IgD-negative memory B cell (primary cell): ENCODE results near the gene ALPP. TPM values are rescaled to one million over a fixed set of nuclear protein-coding genes. Genes with fewer than 3 reads are reported as not detected.
"Not testable (repeated sequence)": the region's sequence is repeated elsewhere in the genome, so short reads cannot be mapped to it uniquely, and the experiment has no call there.

ENCODE experiments used
- H3K27ac Mint-ChIP-seq, 3 donors: one replicate each; pipeline ENCODE4 v1.8.0; 2020 to 2022; ENCODE audit warnings: mild to moderate bottlenecking in 3 of 3, mixed read lengths in 3 of 3, moderate library complexity in 1 of 3
- H3K27me3 Mint-ChIP-seq: one replicate; pipeline ENCODE4 v1.8.0; 2021; ENCODE audit warnings: mixed read lengths
- H3K36me3 Mint-ChIP-seq: one replicate; pipeline ENCODE4 v1.8.0; 2020; ENCODE audit warnings: mild to moderate bottlenecking, mixed read lengths
- H3K4me1 Mint-ChIP-seq, 3 donors: one replicate each; pipeline ENCODE4 v1.8.0; 2020 to 2022; ENCODE audit warnings: mixed read lengths in 3 of 3, mild to moderate bottlenecking in 1 of 3
- H3K4me3 Mint-ChIP-seq, 4 donors: one replicate each; pipeline ENCODE4 v1.8.0; 2020 to 2022; ENCODE audit warnings: mild to moderate bottlenecking in 4 of 4, mixed read lengths in 4 of 4, moderate library complexity in 3 of 4
- H3K9me3 Mint-ChIP-seq, 3 donors: one replicate each; pipeline ENCODE4 v1.8.0; 2020 to 2021; ENCODE audit warnings: mixed read lengths in 3 of 3, mild to moderate bottlenecking in 1 of 3
- polyA plus RNA-seq: library from polyadenylated mRNA; unstranded; fragments of 300-500 nt; fragmentation: Illumina TruSeq; gene quantifications from one replicate; pipeline ENCODE4 v1.2.3, GENCODE V29; 2021

Gene ALPP
- polyA plus RNA-seq, 1 donor from 2014 or later = not detected

DNA sequence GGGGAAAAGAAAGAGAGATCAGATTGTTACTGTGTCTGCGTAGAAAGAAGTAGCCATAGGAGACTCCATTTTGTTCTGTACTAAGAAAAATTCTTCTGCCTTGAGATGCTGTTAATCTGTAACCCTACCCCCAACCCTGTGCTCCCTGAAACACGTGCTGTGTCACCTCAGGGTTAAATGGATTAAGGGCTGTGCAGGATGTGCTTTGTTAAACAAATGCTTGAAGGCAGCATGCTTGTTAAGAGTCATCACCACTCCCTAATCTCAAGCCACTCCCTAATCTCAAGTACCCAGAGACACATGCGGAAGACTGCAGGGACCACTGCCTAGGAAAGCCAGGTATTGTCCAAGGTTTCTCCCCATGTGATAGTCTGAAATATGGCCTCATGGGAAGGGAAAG, 44.4 kb downstream of the ALPP start:
- H3K27ac Mint-ChIP-seq, H3K9me3 Mint-ChIP-seq, H3K4me3 Mint-ChIP-seq, H3K36me3 Mint-ChIP-seq, H3K4me1 Mint-ChIP-seq: not testable (repeated sequence)
- H3K27me3 Mint-ChIP-seq = peaks cover 43% of the 10 kb centered on the region

DNA sequence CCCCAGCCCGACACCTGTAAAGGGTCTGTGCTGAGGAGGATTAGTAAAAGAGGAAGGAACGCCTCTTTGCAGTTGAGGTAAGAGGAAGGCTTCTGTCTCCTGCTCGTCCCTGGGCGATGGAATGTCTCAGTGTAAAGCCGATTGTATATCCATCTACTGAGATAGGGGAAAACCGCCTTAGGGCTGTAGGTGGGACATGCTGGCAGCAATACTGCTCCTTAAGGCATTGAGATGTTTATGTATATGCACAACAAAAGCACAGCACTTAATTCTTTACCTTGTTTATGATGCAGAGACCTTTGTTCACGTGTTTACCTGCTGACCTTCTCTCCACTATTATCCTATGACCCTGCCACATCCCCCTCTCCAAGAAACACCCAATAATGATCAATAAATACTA, 44.9 kb downstream of the ALPP start:
- H3K27ac Mint-ChIP-seq, H3K4me1 Mint-ChIP-seq, H3K4me3 Mint-ChIP-seq, H3K9me3 Mint-ChIP-seq, H3K36me3 Mint-ChIP-seq: not testable (repeated sequence)
- peaks cover 42% of the 10 kb centered on the region for H3K27me3 Mint-ChIP-seq

DNA sequence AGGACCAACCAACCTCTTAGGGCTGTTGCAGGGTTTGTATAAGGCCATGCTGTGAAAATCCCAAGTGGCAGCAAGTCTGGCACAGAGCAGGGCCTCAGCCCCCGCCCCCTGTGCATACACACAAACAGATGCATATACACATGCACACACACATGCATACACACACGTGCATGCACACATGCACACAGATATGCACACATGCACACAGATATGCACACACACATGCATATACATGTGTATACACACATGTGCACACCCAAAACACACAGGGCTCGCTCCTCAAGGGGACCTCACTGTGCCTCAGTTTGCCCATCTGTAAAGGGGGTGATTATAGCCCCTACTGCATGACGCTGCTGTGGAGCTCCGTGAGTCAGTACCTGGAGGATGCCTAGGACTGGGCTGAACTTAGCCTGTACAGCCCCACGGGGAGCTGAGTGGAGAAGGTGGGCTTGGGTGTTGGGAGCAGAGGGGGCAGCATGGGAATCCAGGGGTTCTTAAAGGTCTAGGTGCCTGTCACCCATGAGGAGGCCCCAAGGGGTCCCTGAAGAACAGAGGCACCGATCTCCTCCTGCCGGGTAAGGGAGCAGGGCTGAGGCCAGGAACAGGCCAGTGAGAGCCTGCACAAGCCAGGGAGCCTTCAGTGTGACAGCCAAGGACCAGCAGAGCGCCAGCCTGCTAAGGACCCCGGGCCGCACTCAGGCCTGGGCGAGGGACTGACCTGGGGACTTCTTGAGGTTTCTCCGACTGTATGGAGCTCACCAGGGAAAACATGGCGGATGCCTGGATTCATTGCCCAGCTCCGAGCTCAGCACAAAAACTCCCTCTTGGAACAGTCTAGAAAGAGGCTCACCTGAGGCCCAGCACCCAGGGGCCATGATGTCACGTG, 53.4 kb downstream of the ALPP start:
- no peaks in the 10 kb centered on the region for H3K9me3 Mint-ChIP-seq
- H3K27ac Mint-ChIP-seq = no peak overlapping the region
- H3K4me1 Mint-ChIP-seq = no peaks in the 10 kb centered on the region
- H3K36me3 Mint-ChIP-seq = no peaks in the 10 kb centered on the region
- H3K27me3 Mint-ChIP-seq = peaks cover 6% of the 10 kb centered on the region
- no peak overlapping the region for H3K4me3 Mint-ChIP-seq

Other genes with a start within 250 kb of the ALPP start
- not detected for gene ALPG, start 28.1 kb downstream of the ALPP start, polyA plus RNA-seq
- gene ALPI, start 77.4 kb downstream of the ALPP start, polyA plus RNA-seq = not detected
- not detected for gene ECEL1, start 109.1 kb downstream of the ALPP start, polyA plus RNA-seq
- not detected for gene PRSS56, start 141.6 kb downstream of the ALPP start, polyA plus RNA-seq
- not detected for gene CHRND, start 147.4 kb downstream of the ALPP start, polyA plus RNA-seq
- gene CHRNG, start 160.9 kb downstream of the ALPP start, polyA plus RNA-seq = not detected
- gene TIGD1, start 171.8 kb downstream of the ALPP start, polyA plus RNA-seq = 5.3 TPM
- 55.3 TPM for gene EIF4E2, start 171.9 kb downstream of the ALPP start, polyA plus RNA-seq